ENCODE measurements around the gene KIF11. TPM values are rescaled to one million over a fixed set of nuclear protein-coding genes. Genes with fewer than 3 reads are reported as not detected.

Gene KIF11
- polyA plus RNA-seq, 2 of the 4 experiments (the other 2 are of a cell fraction): 32.5 to 38.7 TPM

DNA sequence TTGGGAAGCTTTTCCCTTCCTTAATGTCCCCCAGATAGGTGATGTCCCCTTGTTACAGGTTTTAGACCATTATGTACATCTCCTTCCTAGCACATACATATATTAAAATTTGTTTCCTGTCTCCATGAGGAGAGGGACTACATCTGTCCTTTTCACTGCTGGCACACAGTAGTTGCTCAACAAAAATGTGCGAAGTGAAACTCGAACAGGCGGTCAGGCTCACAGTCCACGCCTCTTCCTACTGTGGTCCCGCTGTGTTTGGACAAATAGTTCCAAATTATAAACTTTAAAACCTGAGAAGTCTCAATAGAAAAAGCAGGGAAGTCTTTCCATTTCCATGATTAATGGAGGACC, 95.6 kb downstream of the KIF11 start:
- WGBS (ENCODE audit: missing lambda C conversion rate): 88% methylated on average over 5 of the region's 5 CpGs
- Histone ChIP-seq H3K27ac (peak overlapping the region; percentile 95 to 97; a peak in 4 of 6 replicates), H3K4me2 (peak overlapping the region; percentile 96), H3K4me3 (peak overlapping the region; percentile 97), H3K9me3 (peaks cover 4% of the 10 kb centered on the region; the same call in 1 of the 3 replicates), H3K4me1 (peaks cover 30% of the 10 kb centered on the region)
- DNase-seq (ENCODE audit: low read depth in 1 of 2, low spot score in 1 of 2) (no peak), FAIRE-seq (no peak), ATAC-seq (no peak)
- ChIA-PET POLR2A (interaction anchor here (0.6 to 3.3 kb wide), 4 partner anchors 38 to 159 kb away, joined by 3 to 31 read pairs (median 12); partner anchors contain the start of genes EXOC6 and IDE), CTCF (interaction anchor here (1.4 to 1.9 kb wide), 2 partner anchors 10 to 34 kb away, joined by 3 to 5 read pairs; no protein-coding TSS in a partner anchor)
- TF ChIP-seq RARB (CRISPR knock-in tag; IDR thresholded peaks at IDR 0.05): no peak
- no peak for TF ChIP-seq RNF2 (IDR thresholded peaks at IDR 0.05; ENCODE audit: borderline replicate concordance, low read depth)
- TF ChIP-seq GATA3 (IDR thresholded peaks at IDR 0.05; ENCODE audit: borderline replicate concordance): no peak
- TF ChIP-seq CBX2 (IDR thresholded peaks at IDR 0.05; ENCODE audit: borderline replicate concordance, low read depth): no peak
- TF ChIP-seq, protein P1, sequence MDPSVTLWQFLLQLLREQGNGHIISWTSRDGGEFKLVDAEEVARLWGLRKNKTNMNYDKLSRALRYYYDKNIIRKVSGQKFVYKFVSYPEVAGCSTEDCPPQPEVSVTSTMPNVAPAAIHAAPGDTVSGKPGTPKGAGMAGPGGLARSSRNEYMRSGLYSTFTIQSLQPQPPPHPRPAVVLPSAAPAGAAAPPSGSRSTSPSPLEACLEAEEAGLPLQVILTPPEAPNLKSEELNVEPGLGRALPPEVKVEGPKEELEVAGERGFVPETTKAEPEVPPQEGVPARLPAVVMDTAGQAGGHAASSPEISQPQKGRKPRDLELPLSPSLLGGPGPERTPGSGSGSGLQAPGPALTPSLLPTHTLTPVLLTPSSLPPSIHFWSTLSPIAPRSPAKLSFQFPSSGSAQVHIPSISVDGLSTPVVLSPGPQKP (IDR thresholded peaks at IDR 0.05; ENCODE audit: low read depth, low read length): no peak
- TF ChIP-seq HOXB13 (CRISPR knock-in tag; IDR thresholded peaks at IDR 0.05; ENCODE audit: low read depth): no peak
- no peak for TF ChIP-seq RCOR1 (IDR thresholded peaks at IDR 0.05; ENCODE audit: low read depth, low read length)
- TF ChIP-seq ZFP36 (IDR thresholded peaks at IDR 0.05; ENCODE audit: borderline replicate concordance, partially characterized antibody): no peak

DNA sequence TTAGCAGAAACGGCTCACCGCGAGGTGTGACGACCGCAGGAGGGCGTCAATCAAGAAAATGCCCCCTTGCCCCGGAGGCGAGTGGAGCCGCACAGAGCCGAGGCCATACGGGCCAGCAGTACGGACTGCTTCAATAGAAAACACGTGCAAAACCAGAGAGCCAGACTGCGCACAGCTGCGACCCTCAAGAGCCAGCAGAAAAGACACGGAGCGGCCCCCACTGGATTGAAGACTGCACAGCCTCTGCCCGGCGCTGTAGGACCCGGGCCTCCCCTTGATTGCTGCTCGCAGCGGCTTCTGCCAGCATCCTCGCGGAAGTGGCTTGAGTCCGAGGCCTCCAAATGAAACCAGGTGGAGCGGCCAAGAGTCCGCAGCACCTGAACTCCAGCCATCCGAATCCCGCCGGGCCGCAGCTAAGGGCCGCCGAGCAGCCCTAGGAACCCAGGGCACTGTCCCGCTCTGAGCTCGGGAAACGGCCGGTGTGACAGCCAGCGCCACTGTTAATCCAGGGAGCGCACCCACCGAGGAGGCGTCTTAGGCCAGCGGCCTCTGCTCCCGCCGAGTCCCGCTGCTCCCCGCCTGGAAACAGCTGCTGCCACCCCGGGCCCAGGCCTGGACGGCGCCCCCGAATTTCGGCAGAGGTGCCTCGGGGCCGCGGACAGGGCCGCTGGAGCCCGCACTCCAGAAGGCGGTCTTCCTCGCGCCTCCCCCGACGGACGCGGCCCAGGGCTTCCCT, 96.2 kb downstream of the KIF11 start:
- peaks cover 4% of the 10 kb centered on the region; the same call in 1 of the 3 replicates for H3K9me3 ChIP-seq
- peak in 1 of 2 experiments; percentile 61 for DNase-seq (ENCODE audit: low read depth in 1 of 2, low spot score in 1 of 2)
- peak overlapping the region; percentile 97 for H3K4me3 ChIP-seq
- FAIRE-seq: no peak
- peak overlapping the region; percentile 96 for H3K4me2 ChIP-seq
- peak overlapping the region; percentile 95 to 97 for H3K27ac ChIP-seq
- peaks cover 36% of the 10 kb centered on the region for H3K4me1 ChIP-seq
- peak; percentile 63 to 71 for ATAC-seq
- ChIA-PET CTCF (interaction anchor here (0.6 to 2.5 kb wide), 6 partner anchors 9 to 160 kb away, joined by 3 to 6 read pairs (median 4); partner anchors contain the start of gene EXOC6), POLR2A (interaction anchor here (0.6 to 3.3 kb wide), 14 partner anchors 9 to 320 kb away, joined by 3 to 31 read pairs (median 4); partner anchors contain the start of genes EXOC6, IDE and KIF11)
- 18% methylated on average over 33 of the region's 63 CpGs for WGBS (ENCODE audit: missing lambda C conversion rate)
- TF ChIP-seq EHF (CRISPR knock-in tag; IDR thresholded peaks at IDR 0.05) (no peak), SREBF2 (IDR thresholded peaks at IDR 0.05) (no peak), HOXA7 (CRISPR knock-in tag; IDR thresholded peaks at IDR 0.05) (no peak), TP53 (CRISPR knock-in tag; IDR thresholded peaks at IDR 0.05) (no peak), GATA3 (IDR thresholded peaks at IDR 0.05; ENCODE audit: borderline replicate concordance) (no peak), ZNF302 (CRISPR knock-in tag; IDR thresholded peaks at IDR 0.05) (no peak), CBX2 (IDR thresholded peaks at IDR 0.05; ENCODE audit: borderline replicate concordance, low read depth) (no peak), ZFP36 (IDR thresholded peaks at IDR 0.05; ENCODE audit: borderline replicate concordance, partially characterized antibody) (no peak), POLR2AphosphoS2 (conservative IDR thresholded peaks at IDR 0.05; ENCODE audit: low read length) (no peak), SMC3 (IDR thresholded peaks at IDR 0.05) (peak; percentile 35; the same call in 1 of the 3 replicates), CEBPB (IDR thresholded peaks at IDR 0.05) (no peak), MAZ (IDR thresholded peaks at IDR 0.05; ENCODE audit: borderline replicate concordance, low read depth, low read length) (no peak), CHD2 (IDR thresholded peaks at IDR 0.05; ENCODE audit: low read length, partially characterized antibody) (no peak), EP300 (IDR thresholded peaks at IDR 0.05) (no peak), CHD4 (IDR thresholded peaks at IDR 0.05; ENCODE audit: borderline replicate concordance) (no peak), CBX8 (IDR thresholded peaks at IDR 0.05) (no peak), RAD21 (conservative IDR thresholded peaks at IDR 0.05 in 1 of 2, IDR thresholded peaks at IDR 0.05 in 1 of 2) (peak in 1 of 2 experiments; percentile 27; a peak in 1 of 5 replicates)
- TF ChIP-seq, protein P2, sequence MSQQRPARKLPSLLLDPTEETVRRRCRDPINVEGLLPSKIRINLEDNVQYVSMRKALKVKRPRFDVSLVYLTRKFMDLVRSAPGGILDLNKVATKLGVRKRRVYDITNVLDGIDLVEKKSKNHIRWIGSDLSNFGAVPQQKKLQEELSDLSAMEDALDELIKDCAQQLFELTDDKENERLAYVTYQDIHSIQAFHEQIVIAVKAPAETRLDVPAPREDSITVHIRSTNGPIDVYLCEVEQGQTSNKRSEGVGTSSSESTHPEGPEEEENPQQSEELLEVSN (IDR thresholded peaks at IDR 0.05; ENCODE audit: borderline replicate concordance, low read depth): peak; percentile 28
- TF ChIP-seq, protein P3, sequence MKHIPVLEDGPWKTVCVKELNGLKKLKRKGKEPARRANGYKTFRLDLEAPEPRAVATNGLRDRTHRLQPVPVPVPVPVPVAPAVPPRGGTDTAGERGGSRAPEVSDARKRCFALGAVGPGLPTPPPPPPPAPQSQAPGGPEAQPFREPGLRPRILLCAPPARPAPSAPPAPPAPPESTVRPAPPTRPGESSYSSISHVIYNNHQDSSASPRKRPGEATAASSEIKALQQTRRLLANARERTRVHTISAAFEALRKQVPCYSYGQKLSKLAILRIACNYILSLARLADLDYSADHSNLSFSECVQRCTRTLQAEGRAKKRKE (CRISPR knock-in tag; IDR thresholded peaks at IDR 0.05; ENCODE audit: low read depth): no peak
- TF ChIP-seq, protein P4, sequence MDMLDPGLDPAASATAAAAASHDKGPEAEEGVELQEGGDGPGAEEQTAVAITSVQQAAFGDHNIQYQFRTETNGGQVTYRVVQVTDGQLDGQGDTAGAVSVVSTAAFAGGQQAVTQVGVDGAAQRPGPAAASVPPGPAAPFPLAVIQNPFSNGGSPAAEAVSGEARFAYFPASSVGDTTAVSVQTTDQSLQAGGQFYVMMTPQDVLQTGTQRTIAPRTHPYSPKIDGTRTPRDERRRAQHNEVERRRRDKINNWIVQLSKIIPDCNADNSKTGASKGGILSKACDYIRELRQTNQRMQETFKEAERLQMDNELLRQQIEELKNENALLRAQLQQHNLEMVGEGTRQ (IDR thresholded peaks at IDR 0.05): no peak
- TF ChIP-seq, protein P5, sequence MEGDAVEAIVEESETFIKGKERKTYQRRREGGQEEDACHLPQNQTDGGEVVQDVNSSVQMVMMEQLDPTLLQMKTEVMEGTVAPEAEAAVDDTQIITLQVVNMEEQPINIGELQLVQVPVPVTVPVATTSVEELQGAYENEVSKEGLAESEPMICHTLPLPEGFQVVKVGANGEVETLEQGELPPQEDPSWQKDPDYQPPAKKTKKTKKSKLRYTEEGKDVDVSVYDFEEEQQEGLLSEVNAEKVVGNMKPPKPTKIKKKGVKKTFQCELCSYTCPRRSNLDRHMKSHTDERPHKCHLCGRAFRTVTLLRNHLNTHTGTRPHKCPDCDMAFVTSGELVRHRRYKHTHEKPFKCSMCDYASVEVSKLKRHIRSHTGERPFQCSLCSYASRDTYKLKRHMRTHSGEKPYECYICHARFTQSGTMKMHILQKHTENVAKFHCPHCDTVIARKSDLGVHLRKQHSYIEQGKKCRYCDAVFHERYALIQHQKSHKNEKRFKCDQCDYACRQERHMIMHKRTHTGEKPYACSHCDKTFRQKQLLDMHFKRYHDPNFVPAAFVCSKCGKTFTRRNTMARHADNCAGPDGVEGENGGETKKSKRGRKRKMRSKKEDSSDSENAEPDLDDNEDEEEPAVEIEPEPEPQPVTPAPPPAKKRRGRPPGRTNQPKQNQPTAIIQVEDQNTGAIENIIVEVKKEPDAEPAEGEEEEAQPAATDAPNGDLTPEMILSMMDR (IDR thresholded peaks at IDR 0.05): peak; percentile 22; the same call in 1 of the 3 replicates
- TF ChIP-seq, protein P6, sequence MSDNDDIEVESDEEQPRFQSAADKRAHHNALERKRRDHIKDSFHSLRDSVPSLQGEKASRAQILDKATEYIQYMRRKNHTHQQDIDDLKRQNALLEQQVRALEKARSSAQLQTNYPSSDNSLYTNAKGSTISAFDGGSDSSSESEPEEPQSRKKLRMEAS (IDR thresholded peaks at IDR 0.05): peak; percentile 65
- TF ChIP-seq, protein P7, sequence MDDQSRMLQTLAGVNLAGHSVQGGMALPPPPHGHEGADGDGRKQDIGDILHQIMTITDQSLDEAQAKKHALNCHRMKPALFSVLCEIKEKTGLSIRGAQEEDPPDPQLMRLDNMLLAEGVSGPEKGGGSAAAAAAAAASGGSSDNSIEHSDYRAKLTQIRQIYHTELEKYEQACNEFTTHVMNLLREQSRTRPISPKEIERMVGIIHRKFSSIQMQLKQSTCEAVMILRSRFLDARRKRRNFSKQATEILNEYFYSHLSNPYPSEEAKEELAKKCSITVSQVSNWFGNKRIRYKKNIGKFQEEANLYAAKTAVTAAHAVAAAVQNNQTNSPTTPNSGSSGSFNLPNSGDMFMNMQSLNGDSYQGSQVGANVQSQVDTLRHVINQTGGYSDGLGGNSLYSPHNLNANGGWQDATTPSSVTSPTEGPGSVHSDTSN (IDR thresholded peaks at IDR 0.05): no peak

Measured in A549 (cell line).